Keratinocyte (primary cell): ENCODE data around the gene ZGRF1. TPM values are rescaled to one million over a fixed set of nuclear protein-coding genes. Genes with fewer than 3 reads are reported as not detected.

Source experiments
- DNase-seq: peaks from one replicate; pipeline ENCODE4 v3.0.0-alpha.2; 2011; ENCODE audit warnings: low read depth, missing footprints, low spot score
- FAIRE-seq: peaks from 2 replicates; lab custom pipeline; 2011; peaks lifted over from hg19 to GRCh38; lab: Jason Lieb, UNC
- H2AFZ ChIP-seq: 2 replicates; pipeline ENCODE4 v1.6.0; 2012; ENCODE audit warnings: low read length, control low read depth, inconsistent platforms; ENCODE audit not compliant: control insufficient read depth
- H3K27ac ChIP-seq: 2 replicates; pipeline ENCODE4 v1.5.1; 2011; ENCODE audit warnings: low read length; ENCODE audit not compliant: control insufficient read depth, insufficient read depth
- H3K27me3 ChIP-seq: 3 replicates; pipeline ENCODE4 v1.6.0; 2011; ENCODE audit warnings: low read length; ENCODE audit not compliant: control insufficient read depth, insufficient read depth; ENCODE audit errors: extremely low read depth
- H3K36me3 ChIP-seq, 2 experiments: 2 replicates in 1 of 2; 3 replicates in 1 of 2; pipeline ENCODE4 v1.5.1; 2011; ENCODE audit warnings: low read length in 2 of 2, mild to moderate bottlenecking in 1 of 2; ENCODE audit not compliant: control insufficient read depth in 2 of 2, insufficient read depth in 2 of 2; ENCODE audit errors: extremely low read depth in 1 of 2
- H3K4me1 ChIP-seq: 3 replicates; pipeline ENCODE4 v1.5.1; 2011; ENCODE audit warnings: low read length; ENCODE audit not compliant: control insufficient read depth, insufficient read depth; ENCODE audit errors: extremely low read depth
- H3K4me2 ChIP-seq: 3 replicates; pipeline ENCODE4 v1.6.0; 2011; ENCODE audit warnings: low read depth, low read length; ENCODE audit not compliant: control insufficient read depth, insufficient read depth; ENCODE audit errors: extremely low read depth
- H3K4me3 ChIP-seq, 3 experiments: fragments of 200-600 bp in 1 of 3; sonication (generic) in 1 of 3; 2 replicates in 2 of 3; 3 replicates in 1 of 3; pipeline ENCODE4 v1.5.1; 2011 to 2016; ENCODE audit warnings: low read length in 3 of 3, mild to moderate bottlenecking in 3 of 3, control low read depth in 2 of 3, inconsistent platforms in 1 of 3, low read depth in 1 of 3, mixed read lengths in 1 of 3, mixed run types in 1 of 3, moderate library complexity in 1 of 3; ENCODE audit not compliant: control insufficient read depth in 2 of 3, insufficient read depth in 2 of 3; ENCODE audit errors: extremely low read depth in 1 of 3
- H3K79me2 ChIP-seq: 2 replicates; pipeline ENCODE4 v1.6.0; 2012; ENCODE audit warnings: low read length; ENCODE audit not compliant: control insufficient read depth, insufficient read depth
- H3K9ac ChIP-seq: 3 replicates; pipeline ENCODE4 v1.6.0; 2011; ENCODE audit warnings: low read length; ENCODE audit not compliant: control insufficient read depth, insufficient read depth; ENCODE audit errors: extremely low read depth
- H3K9me1 ChIP-seq: 3 replicates; pipeline ENCODE4 v1.6.0; 2011; ENCODE audit warnings: low read length; ENCODE audit not compliant: control insufficient read depth, insufficient read depth; ENCODE audit errors: extremely low read depth
- H3K9me3 ChIP-seq: 2 replicates; pipeline ENCODE4 v1.5.1; 2012; ENCODE audit warnings: low read depth, low read length; ENCODE audit not compliant: control insufficient read depth
- H4K20me1 ChIP-seq: 3 replicates; pipeline ENCODE4 v1.6.0; 2011; ENCODE audit warnings: low read length; ENCODE audit not compliant: control insufficient read depth, insufficient read depth; ENCODE audit errors: extremely low read depth
- EZH2 ChIP-seq: IDR thresholded peaks from one replicate; pipeline ENCODE4 v1.6.1; 2012; ENCODE audit warnings: inconsistent platforms, mild to moderate bottlenecking, low read length, moderate library complexity
- dilution Hi-C: fragments of 300-500 bp; cut with MboI; formaldehyde crosslinking; loops from one replicate; pipeline ENCODE4 v1.7.0; 2020; ENCODE audit warnings: low sequenced_read_pairs; ENCODE audit not compliant: extremely low pct_ligation_motif_present
- polyA plus RNA-seq, 5 experiments: library from polyadenylated mRNA; depleted of rRNA in 3 of 5; stranded (reverse) in 3 of 5; stranded (forward) in 1 of 5; unstranded in 1 of 5; fragments of >200 nt; gene quantifications; 1 replicate in 1 of 5; 2 replicates in 3 of 5; 3 replicates in 1 of 5; pipeline versions ENCODE4 v1.2.1 to v1.2.3, GENCODE V29; 2011 to 2012; ENCODE audit warnings: missing spikeins in 2 of 5, low read depth in 1 of 5, low replicate concordance in 1 of 5
- TF ChIP-seq, protein P1 (sequence below), 3 experiments: IDR thresholded peaks in 1 of 3; conservative IDR thresholded peaks in 1 of 3; optimal IDR thresholded peaks in 1 of 3; 2 replicates in 2 of 3; 3 replicates in 1 of 3; pipeline versions ENCODE3 to v1.5.1; 2011; ENCODE audit warnings: low read length in 3 of 3, mild to moderate bottlenecking in 3 of 3, moderate library complexity in 2 of 3, control low read depth in 1 of 3, inconsistent platforms in 1 of 3; ENCODE audit not compliant: insufficient read depth in 2 of 3; ENCODE audit errors: extremely low read depth in 1 of 3

Gene ZGRF1
- polyA plus RNA-seq, 1 donor (not counting 4 experiments of a cell fraction or from before 2014, with no cell fraction given), result 3.6 TPM

DNA sequence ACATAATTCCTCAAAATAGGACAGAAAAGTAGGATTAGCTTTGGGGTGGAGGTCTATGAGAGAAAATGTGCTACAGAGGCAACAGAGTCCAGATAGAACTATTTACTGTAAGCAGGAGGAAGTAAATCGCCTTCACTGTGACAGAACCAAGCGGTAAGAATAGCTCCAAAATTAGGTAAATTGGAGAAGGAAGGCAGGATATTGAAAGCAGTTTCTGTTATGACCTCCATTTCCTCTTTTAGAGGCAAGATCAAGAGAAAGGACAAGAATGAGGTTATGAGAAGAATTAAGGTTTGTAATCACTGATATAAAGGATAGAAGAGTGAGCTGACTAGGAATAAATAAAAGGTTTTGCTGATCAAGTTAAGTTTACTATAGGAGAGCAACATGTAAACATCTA lies 76.6 kb downstream of the ZGRF1 start:
- no peaks in the 10 kb centered on the region for H3K9me3 ChIP-seq
- no peak overlapping the region for H3K27ac ChIP-seq
- H3K79me2 ChIP-seq, result no peaks in the 10 kb centered on the region
- H3K4me1 ChIP-seq, result no peaks in the 10 kb centered on the region
- H3K27me3 ChIP-seq, result no peaks in the 10 kb centered on the region
- H3K9me1 ChIP-seq, result no peaks in the 10 kb centered on the region
- H3K4me3 ChIP-seq, result no peak overlapping the region
- no peak overlapping the region for H3K4me2 ChIP-seq
- H2AFZ ChIP-seq, result no peak overlapping the region
- H4K20me1 ChIP-seq, result no peaks in the 10 kb centered on the region
- H3K36me3 ChIP-seq, result no peaks in the 10 kb centered on the region
- DNase-seq (no peak), FAIRE-seq (no peak)
- no peak for TF ChIP-seq EZH2
- TF ChIP-seq, protein P1, sequence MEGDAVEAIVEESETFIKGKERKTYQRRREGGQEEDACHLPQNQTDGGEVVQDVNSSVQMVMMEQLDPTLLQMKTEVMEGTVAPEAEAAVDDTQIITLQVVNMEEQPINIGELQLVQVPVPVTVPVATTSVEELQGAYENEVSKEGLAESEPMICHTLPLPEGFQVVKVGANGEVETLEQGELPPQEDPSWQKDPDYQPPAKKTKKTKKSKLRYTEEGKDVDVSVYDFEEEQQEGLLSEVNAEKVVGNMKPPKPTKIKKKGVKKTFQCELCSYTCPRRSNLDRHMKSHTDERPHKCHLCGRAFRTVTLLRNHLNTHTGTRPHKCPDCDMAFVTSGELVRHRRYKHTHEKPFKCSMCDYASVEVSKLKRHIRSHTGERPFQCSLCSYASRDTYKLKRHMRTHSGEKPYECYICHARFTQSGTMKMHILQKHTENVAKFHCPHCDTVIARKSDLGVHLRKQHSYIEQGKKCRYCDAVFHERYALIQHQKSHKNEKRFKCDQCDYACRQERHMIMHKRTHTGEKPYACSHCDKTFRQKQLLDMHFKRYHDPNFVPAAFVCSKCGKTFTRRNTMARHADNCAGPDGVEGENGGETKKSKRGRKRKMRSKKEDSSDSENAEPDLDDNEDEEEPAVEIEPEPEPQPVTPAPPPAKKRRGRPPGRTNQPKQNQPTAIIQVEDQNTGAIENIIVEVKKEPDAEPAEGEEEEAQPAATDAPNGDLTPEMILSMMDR (optimal IDR thresholded peaks at IDR 0.05 in 1 of 3, IDR thresholded peaks at IDR 0.05 in 1 of 3, conservative IDR thresholded peaks at IDR 0.05 in 1 of 3; ENCODE audit: extremely low read depth in 1 of 3, insufficient read depth in 2 of 3, low read length in 3 of 3), result no peak
- no peak overlapping the region for H3K9ac ChIP-seq
- dilution Hi-C loops, result no loop called here

DNA sequence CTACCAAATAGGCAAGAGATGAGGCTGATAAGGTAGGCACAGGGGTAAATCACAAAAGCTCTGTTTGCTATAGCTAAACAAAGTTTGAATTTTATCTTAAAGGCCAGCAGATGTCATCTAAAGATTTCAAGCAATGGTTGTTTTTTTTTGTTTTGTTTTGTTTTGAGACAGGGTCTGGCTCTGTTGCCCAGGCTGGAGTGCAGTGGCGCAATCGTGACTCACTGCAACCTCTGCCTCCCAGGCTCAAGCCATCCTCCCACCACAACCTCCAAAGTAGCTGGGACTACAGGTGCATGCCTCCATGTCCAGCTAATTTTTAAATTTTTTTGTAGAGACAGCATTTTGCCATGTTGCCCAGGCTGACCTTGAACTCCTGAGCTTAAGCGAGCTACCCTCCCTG lies 77.7 kb downstream of the ZGRF1 start:
- H3K9me1 ChIP-seq, result no peaks in the 10 kb centered on the region
- dilution Hi-C loops, result no loop called here
- no peak overlapping the region for H3K9ac ChIP-seq
- no peak overlapping the region for H3K4me2 ChIP-seq
- no peak overlapping the region for H3K27ac ChIP-seq
- H3K36me3 ChIP-seq, result no peaks in the 10 kb centered on the region
- no peak for DNase-seq
- no peaks in the 10 kb centered on the region for H4K20me1 ChIP-seq
- H3K4me1 ChIP-seq, result no peaks in the 10 kb centered on the region
- H3K27me3 ChIP-seq, result no peaks in the 10 kb centered on the region
- H3K79me2 ChIP-seq, result no peaks in the 10 kb centered on the region
- no peak overlapping the region for H3K4me3 ChIP-seq
- no peak overlapping the region for H2AFZ ChIP-seq
- no peaks in the 10 kb centered on the region for H3K9me3 ChIP-seq
- TF ChIP-seq EZH2, result no peak
- TF ChIP-seq, protein P1 (optimal IDR thresholded peaks at IDR 0.05 in 1 of 3, IDR thresholded peaks at IDR 0.05 in 1 of 3, conservative IDR thresholded peaks at IDR 0.05 in 1 of 3; ENCODE audit: extremely low read depth in 1 of 3, insufficient read depth in 2 of 3, low read length in 3 of 3), result no peak
- no peak for FAIRE-seq
